Choroid plexus epithelial cell (primary cell): ENCODE results near the gene ATOH8.
A peak's percentile ranks its signal among the peaks of the same experiment; 100 is the strongest.

Experiments used
- DNase-seq: peaks from one replicate; pipeline ENCODE4 v3.0.0-alpha.2; 2010; ENCODE audit warnings: low read depth
- H3K4me3 ChIP-seq: 2 replicates; pipeline ENCODE4 v1.5.1; 2011; ENCODE audit warnings: low read depth, mild to moderate bottlenecking, control low read depth, low read length, moderate library complexity
- CTCF ChIP-seq: conservative IDR thresholded peaks from 2 replicates; pipeline ENCODE4 v1.5.1; 2011; ENCODE audit warnings: low read depth, mild to moderate bottlenecking, control low read depth, inconsistent platforms, low read length, moderate library complexity

The ATOH8 gene

DNA sequence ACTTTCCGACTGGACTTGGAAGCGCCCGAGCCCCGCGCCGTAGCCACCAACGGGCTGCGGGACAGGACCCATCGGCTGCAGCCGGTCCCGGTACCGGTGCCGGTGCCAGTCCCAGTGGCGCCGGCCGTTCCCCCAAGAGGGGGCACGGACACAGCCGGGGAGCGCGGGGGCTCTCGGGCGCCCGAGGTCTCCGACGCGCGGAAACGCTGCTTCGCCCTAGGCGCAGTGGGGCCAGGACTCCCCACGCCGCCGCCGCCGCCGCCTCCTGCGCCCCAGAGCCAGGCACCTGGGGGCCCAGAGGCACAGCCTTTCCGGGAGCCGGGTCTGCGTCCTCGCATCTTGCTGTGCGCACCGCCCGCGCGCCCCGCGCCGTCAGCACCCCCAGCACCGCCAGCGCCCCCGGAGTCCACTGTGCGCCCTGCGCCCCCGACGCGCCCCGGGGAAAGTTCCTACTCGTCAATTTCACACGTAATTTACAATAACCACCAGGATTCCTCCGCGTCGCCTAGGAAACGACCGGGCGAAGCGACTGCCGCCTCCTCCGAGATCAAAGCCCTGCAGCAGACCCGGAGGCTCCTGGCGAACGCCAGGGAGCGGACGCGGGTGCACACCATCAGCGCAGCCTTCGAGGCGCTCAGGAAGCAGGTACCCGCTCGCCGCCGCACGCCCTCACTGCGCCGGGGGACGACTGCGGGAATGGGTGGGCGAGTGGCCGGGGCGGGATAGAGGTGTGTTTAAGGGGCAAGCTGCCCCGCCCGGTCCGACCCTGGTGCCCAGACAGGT is 713 bp downstream of the ATOH8 start:
- H3K4me3 ChIP-seq, result peak overlapping the region; percentile 80
- no peak for TF ChIP-seq CTCF
- peak; percentile 60 for DNase-seq

DNA sequence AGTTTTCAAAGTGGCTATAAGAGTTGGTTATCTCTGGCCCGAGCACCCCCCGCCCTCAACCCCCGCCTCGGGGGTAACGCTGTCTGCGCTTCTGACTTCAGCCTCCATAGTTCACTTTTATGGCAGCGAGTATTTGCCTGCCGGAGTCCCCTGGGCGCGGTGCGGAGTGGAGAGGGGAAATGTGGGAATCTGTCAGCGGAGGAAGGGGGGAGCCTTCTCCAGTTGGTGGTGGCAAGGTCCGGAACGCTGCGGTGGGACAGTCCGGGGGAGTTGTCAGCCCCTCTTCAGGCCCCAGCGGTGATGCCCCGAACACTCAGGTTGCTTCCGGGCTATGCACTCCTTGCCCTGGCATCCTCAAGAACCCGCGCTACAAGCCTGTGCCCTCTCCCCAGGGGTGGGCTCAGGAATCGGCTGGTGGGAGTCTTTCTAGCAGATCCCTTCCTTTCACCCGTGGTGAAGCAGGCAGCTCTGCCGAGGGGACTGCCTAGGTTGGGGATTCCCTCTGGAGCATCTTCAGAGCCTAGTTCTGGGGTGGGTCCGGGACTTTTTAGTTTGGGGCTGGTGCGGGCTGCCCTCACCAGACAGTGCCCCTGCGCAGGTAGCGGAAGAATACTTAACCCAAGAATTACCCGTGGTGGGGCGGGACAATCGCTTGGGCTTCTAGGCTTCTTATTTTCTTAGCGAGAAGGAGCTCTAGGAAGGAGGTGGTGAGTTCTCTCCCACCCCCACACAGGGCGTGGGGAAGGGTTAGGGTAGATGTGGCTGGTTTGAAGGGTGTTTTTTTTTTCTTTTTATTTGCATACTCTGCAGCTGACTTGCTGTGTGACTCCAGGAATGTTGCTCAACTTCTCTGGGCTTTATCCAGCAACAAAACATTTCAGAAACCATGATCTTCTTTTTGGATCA is 1.6 kb downstream of the ATOH8 start:
- DNase-seq, result peak; percentile 56
- peak overlapping the region; percentile 80 for H3K4me3 ChIP-seq
- TF ChIP-seq CTCF, result no peak

GRCh38 chr2:85756195-85756594 is 2.4 kb downstream of the ATOH8 start:
- no peak for TF ChIP-seq CTCF
- no peak for DNase-seq
- peak overlapping the region; percentile 80 for H3K4me3 ChIP-seq

GRCh38 chr2:85756822-85757435 is 3.1 kb downstream of the ATOH8 start:
- peak overlapping the region; percentile 3 for H3K4me3 ChIP-seq
- TF ChIP-seq CTCF, result no peak
- no peak for DNase-seq

DNA sequence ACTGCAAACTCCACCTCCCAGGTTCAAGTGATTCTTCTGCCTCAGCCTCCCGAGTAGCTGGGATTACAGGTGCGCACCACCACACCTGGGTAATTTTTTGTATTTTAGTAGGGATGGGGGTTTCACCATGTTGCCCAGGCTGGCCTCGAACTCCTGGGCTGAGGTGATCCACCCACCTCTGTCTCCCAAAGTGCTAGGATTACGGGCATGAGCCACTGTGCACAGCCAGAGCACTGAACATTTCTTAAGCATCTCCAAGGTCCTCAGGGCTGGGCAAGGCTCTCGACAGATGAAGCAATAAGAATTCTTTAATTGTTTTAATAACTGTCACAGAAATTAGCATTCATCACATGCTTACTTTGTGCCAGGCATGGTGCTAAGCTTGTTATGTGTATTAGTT is 4.1 kb downstream of the ATOH8 start:
- DNase-seq, result no peak
- TF ChIP-seq CTCF, result no peak
- no peak overlapping the region for H3K4me3 ChIP-seq

DNA sequence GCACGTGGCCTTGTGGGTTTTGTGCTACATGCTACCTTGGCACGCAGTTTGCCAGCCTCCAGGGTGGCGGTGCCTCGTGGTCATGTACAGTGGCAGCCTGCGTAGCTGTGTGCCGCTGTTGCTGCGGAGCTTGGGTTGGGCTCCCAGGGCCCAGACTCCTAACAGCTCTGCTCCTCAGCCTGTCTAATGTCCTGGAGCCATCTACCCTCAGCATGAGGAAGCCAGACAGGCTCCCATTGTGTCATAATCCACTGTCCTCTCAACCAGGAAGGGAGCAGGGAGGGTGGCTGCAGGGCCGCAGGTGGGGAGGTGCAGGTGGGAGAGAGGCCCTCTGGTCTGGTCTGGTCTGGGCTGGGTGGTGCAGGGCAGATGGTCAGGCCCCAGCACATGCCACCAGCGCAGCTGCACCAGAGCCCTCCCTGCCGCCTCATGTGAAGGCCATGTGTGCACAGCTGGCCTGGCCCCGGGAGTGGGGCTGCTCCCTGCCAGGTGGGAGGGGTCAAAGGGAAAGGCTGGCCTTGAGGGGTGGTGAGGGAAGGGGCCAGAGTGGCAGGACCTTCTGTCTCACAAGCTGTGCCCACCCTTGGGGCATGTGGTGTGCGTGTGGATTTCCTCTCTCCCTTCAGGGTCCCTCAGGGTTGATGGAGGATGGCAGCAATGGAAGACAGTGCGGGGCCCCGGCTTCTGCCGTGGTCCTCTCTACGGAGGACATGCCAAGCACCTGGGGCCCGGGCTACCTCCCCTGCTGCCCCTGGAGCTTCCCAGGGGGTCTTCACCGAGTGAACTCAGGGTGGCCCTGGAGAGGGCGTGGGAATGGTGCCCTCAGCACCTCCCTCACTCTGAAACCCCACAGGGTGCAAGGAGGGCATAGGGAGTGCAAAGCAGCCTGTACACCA is 4.8 kb downstream of the ATOH8 start:
- no peak overlapping the region for H3K4me3 ChIP-seq
- TF ChIP-seq CTCF, result no peak
- DNase-seq, result no peak
